ENCODE results near the gene ZNF326. TPM values are rescaled to one million over a fixed set of nuclear protein-coding genes. Genes with fewer than 3 reads are reported as not detected.
A peak's percentile ranks its signal among the peaks of the same experiment; 100 is the strongest.

The ZNF326 gene
- total RNA-seq, result 18.0 TPM
- long read RNA-seq, partial matches to known transcripts, result 3 of 17 reads
- long read RNA-seq, other reads (novel, unspliced or antisense), result 10 of 17 reads

- Histone ChIP-seq H3K9me3 (no peaks in the 10 kb centered on the region), H3K27ac (peak within 1 kb of the TSS; percentile 97), H3K27me3 (no peaks in the 10 kb centered on the region), H3K4me3 (peak within 1 kb of the TSS; percentile 68), H3K36me3 (peaks cover 5% of the 10 kb centered on the region), H3K4me1 (peaks cover 17% of the 10 kb centered on the region)
- TF ChIP-seq CTCF (IDR thresholded peaks at IDR 0.05), result no peak
- peak; percentile 99 for ATAC-seq
- intact Hi-C loops (cut with DNase I), result no loop called here
- DNase-seq, result peak; percentile 99
Measured at GRCh38 chr1:89994805-89995597, at the start of gene ZNF326. Gene ZNF326, plus strand, starts transcription at chr1:89995110. Its CDS starts 148 bp downstream, at chr1:89995258.

- no peak overlapping the region for H3K27ac ChIP-seq
- H3K27me3 ChIP-seq, result no peaks in the 10 kb centered on the region
- no peak for TF ChIP-seq CTCF (IDR thresholded peaks at IDR 0.05)
- intact Hi-C loops (cut with DNase I), result no loop called here
- no peaks in the 10 kb centered on the region for H3K4me1 ChIP-seq
- DNase-seq, result no peak
- no peaks in the 10 kb centered on the region for H3K36me3 ChIP-seq
- no peaks in the 10 kb centered on the region for H3K9me3 ChIP-seq
- H3K4me3 ChIP-seq, result no peak overlapping the region
- no peak for ATAC-seq
Measured at GRCh38 chr1:89945852-89946476, 48.9 kb upstream of the ZNF326 start.

- Histone ChIP-seq H3K27me3 (no peaks in the 10 kb centered on the region), H3K4me3 (no peak overlapping the region), H3K9me3 (no peaks in the 10 kb centered on the region), H3K36me3 (no peaks in the 10 kb centered on the region), H3K4me1 (no peaks in the 10 kb centered on the region), H3K27ac (no peak overlapping the region)
- DNase-seq (no peak), ATAC-seq (no peak)
- intact Hi-C loops (cut with DNase I), result no loop called here
- TF ChIP-seq CTCF (IDR thresholded peaks at IDR 0.05), result no peak
Measured at GRCh38 chr1:89946532-89946931, 48.4 kb upstream of the ZNF326 start.

GRCh38 chr1:89948722-89949345 lies 46.1 kb upstream of the ZNF326 start:
- Histone ChIP-seq H3K9me3 (no peaks in the 10 kb centered on the region), H3K36me3 (no peaks in the 10 kb centered on the region), H3K27ac (no peak overlapping the region), H3K27me3 (no peaks in the 10 kb centered on the region), H3K4me3 (no peak overlapping the region), H3K4me1 (no peaks in the 10 kb centered on the region)
- no peak for DNase-seq
- no peak for TF ChIP-seq CTCF (IDR thresholded peaks at IDR 0.05)
- no peak for ATAC-seq
- intact Hi-C loops (cut with DNase I), result no loop called here

- Histone ChIP-seq H3K9me3 (no peaks in the 10 kb centered on the region), H3K27me3 (no peaks in the 10 kb centered on the region), H3K4me1 (no peaks in the 10 kb centered on the region), H3K36me3 (no peaks in the 10 kb centered on the region), H3K27ac (no peak overlapping the region), H3K4me3 (no peak overlapping the region)
- intact Hi-C loops (cut with DNase I), result no loop called here
- ATAC-seq (no peak), DNase-seq (no peak)
- TF ChIP-seq CTCF (IDR thresholded peaks at IDR 0.05), result no peak
Measured at GRCh38 chr1:89949991-89950624, 44.8 kb upstream of the ZNF326 start.
